Mesenchymal stem cell (in vitro differentiated cells and primary cell): ENCODE results near the gene HTR1A.
A peak's percentile ranks its signal among the peaks of the same experiment; 100 is the strongest.

Source experiments
- DNase-seq: peaks from one replicate; pipeline ENCODE4 v3.0.0-alpha.2; 2013
- H2AFZ ChIP-seq: one replicate; pipeline ENCODE4 v1.6.1; 2013; ENCODE audit warnings: low read depth, mild to moderate bottlenecking, control low read depth, inconsistent platforms, low read length, moderate library complexity
- H2AK5ac ChIP-seq: 2 replicates; pipeline ENCODE4 v1.6.1; 2013; ENCODE audit warnings: low read length, moderate library complexity, mild to moderate bottlenecking, inconsistent platforms; ENCODE audit not compliant: severe bottlenecking
- H2BK120ac ChIP-seq: one replicate; pipeline ENCODE4 v1.6.1; 2013; ENCODE audit warnings: low read depth, mild to moderate bottlenecking, inconsistent platforms, low read length, moderate library complexity
- H2BK12ac ChIP-seq, 2 experiments: one replicate each; pipeline ENCODE4 v1.6.1; 2013; ENCODE audit warnings: inconsistent platforms in 2 of 2, low read length in 2 of 2, mild to moderate bottlenecking in 2 of 2, moderate library complexity in 2 of 2, control low read depth in 1 of 2
- H2BK15ac ChIP-seq: one replicate; pipeline ENCODE4 v1.6.1; 2013; ENCODE audit warnings: mild to moderate bottlenecking, low read depth, inconsistent platforms; ENCODE audit not compliant: poor library complexity, severe bottlenecking
- H2BK5ac ChIP-seq: 2 replicates; pipeline ENCODE4 v1.6.1; 2013; ENCODE audit warnings: low read depth, mild to moderate bottlenecking, low read length, control low read depth, inconsistent platforms; ENCODE audit not compliant: poor library complexity, severe bottlenecking
- H3K14ac ChIP-seq, 2 experiments: one replicate each; pipeline ENCODE4 v1.6.1; 2013; ENCODE audit warnings: inconsistent platforms in 2 of 2, low read length in 2 of 2, control low read depth in 1 of 2, mild to moderate bottlenecking in 1 of 2, moderate library complexity in 1 of 2
- H3K18ac ChIP-seq, 2 experiments: one replicate each; pipeline ENCODE4 v1.6.1; 2013; ENCODE audit warnings: inconsistent platforms in 2 of 2, low read length in 2 of 2, control low read depth in 1 of 2, low read depth in 1 of 2, mild to moderate bottlenecking in 1 of 2
- H3K23ac ChIP-seq, 2 experiments: one replicate each; pipeline ENCODE4 v1.6.1; 2013; ENCODE audit warnings: inconsistent platforms in 2 of 2, low read length in 2 of 2, mild to moderate bottlenecking in 2 of 2, moderate library complexity in 2 of 2, control low read depth in 1 of 2
- H3K27ac ChIP-seq: 2 replicates; pipeline ENCODE4 v1.5.1; 2013; ENCODE audit warnings: mild to moderate bottlenecking, moderate library complexity, low read length, control low read depth, inconsistent platforms; ENCODE audit not compliant: poor library complexity, severe bottlenecking
- H3K27me3 ChIP-seq, 2 experiments: 2 replicates each; pipeline versions ENCODE4 v1.6.1 to v1.7.0; 2013; ENCODE audit warnings: low read length in 2 of 2, mild to moderate bottlenecking in 2 of 2, moderate library complexity in 2 of 2, control low read depth in 1 of 2, inconsistent platforms in 1 of 2; ENCODE audit not compliant: control insufficient read depth in 1 of 2, insufficient read depth in 1 of 2
- H3K36me3 ChIP-seq, 2 experiments: 2 replicates each; pipeline versions ENCODE4 v1.6.1 to v1.7.0; 2013; ENCODE audit warnings: low read length in 2 of 2, control low read depth in 1 of 2, inconsistent platforms in 1 of 2, low read depth in 1 of 2, mild to moderate bottlenecking in 1 of 2; ENCODE audit not compliant: insufficient read depth in 2 of 2, control insufficient read depth in 1 of 2
- H3K4ac ChIP-seq, 2 experiments: one replicate each; pipeline ENCODE4 v1.6.1; 2013; ENCODE audit warnings: inconsistent platforms in 2 of 2, low read length in 2 of 2, mild to moderate bottlenecking in 2 of 2, moderate library complexity in 2 of 2, control low read depth in 1 of 2, low read depth in 1 of 2
- H3K4me1 ChIP-seq: 2 replicates; pipeline ENCODE4 v1.6.1; 2013; ENCODE audit warnings: low read depth, low read length, control low read depth; ENCODE audit not compliant: control insufficient read depth, insufficient read depth
- H3K4me2 ChIP-seq: 2 replicates; pipeline ENCODE4 v1.6.1; 2013; ENCODE audit warnings: low read length, mild to moderate bottlenecking, inconsistent platforms; ENCODE audit not compliant: poor library complexity, severe bottlenecking
- H3K4me3 ChIP-seq, 2 experiments: 2 replicates each; pipeline versions ENCODE4 v1.5.1 to v1.7.0; 2013; ENCODE audit warnings: low read length in 2 of 2, mild to moderate bottlenecking in 2 of 2, control low read depth in 1 of 2, low read depth in 1 of 2; ENCODE audit not compliant: insufficient read depth in 1 of 2
- H3K79me1 ChIP-seq: replicated peaks from 2 replicates; pipeline ENCODE4 v1.6.1; 2013; ENCODE audit warnings: mild to moderate bottlenecking, control low read depth, low read length, inconsistent platforms; ENCODE audit not compliant: poor library complexity, severe bottlenecking
- H3K9ac ChIP-seq: 2 replicates; pipeline ENCODE4 v1.7.0; 2013; ENCODE audit warnings: mild to moderate bottlenecking, low read length, moderate library complexity
- H3K9me3 ChIP-seq: 2 replicates; pipeline ENCODE4 v1.7.0; 2013; ENCODE audit warnings: mild to moderate bottlenecking, low read length; ENCODE audit not compliant: control insufficient read depth
- H4K8ac ChIP-seq: one replicate; pipeline ENCODE4 v1.6.1; 2013; ENCODE audit warnings: inconsistent platforms, mild to moderate bottlenecking, low read length, moderate library complexity
- H4K91ac ChIP-seq: one replicate; pipeline ENCODE4 v1.6.1; 2013; ENCODE audit warnings: mild to moderate bottlenecking, low read length, inconsistent platforms
- WGBS: methylation state at CpG from one replicate; pipeline ENCODE4 v1.1.7; 2013; ENCODE audit warnings: mixed read lengths; 5-methylcytosine and 5-hydroxymethylcytosine counted together

Gene HTR1A

GRCh38 chr5:63928451-63928850, 33.8 kb downstream of the HTR1A start:
- Histone ChIP-seq H3K36me3 (no peaks in the 10 kb centered on the region), H2AK5ac (no peak overlapping the region), H4K91ac (no peak overlapping the region), H2BK5ac (no peak overlapping the region), H3K27me3 (no peaks in the 10 kb centered on the region), H4K8ac (no peak overlapping the region), H2BK120ac (no peak overlapping the region), H3K79me1 (no peaks in the 10 kb centered on the region), H3K4ac (no peak overlapping the region), H2BK15ac (no peak overlapping the region), H2AFZ (no peak overlapping the region), H2BK12ac (no peak overlapping the region), H3K4me2 (no peak overlapping the region), H3K27ac (no peak overlapping the region), H3K9ac (no peak overlapping the region), H3K4me3 (no peak overlapping the region), H3K18ac (no peak overlapping the region), H3K23ac (no peak overlapping the region), H3K4me1 (no peaks in the 10 kb centered on the region), H3K9me3 (no peaks in the 10 kb centered on the region), H3K14ac (no peak overlapping the region)
- 84% methylated on average over 3 of the region's 3 CpGs for WGBS
- no peak for DNase-seq

GRCh38 chr5:63923914-63924313, 38.3 kb downstream of the HTR1A start:
- Histone ChIP-seq H2BK15ac (no peak overlapping the region), H4K8ac (no peak overlapping the region), H2AK5ac (no peak overlapping the region), H3K4me2 (no peak overlapping the region), H2AFZ (no peak overlapping the region), H3K36me3 (no peaks in the 10 kb centered on the region), H3K14ac (no peak overlapping the region), H3K23ac (no peak overlapping the region), H3K4ac (no peak overlapping the region), H3K4me1 (no peaks in the 10 kb centered on the region), H2BK5ac (no peak overlapping the region), H2BK12ac (no peak overlapping the region), H4K91ac (no peak overlapping the region), H3K9me3 (no peaks in the 10 kb centered on the region), H3K27ac (no peak overlapping the region), H3K18ac (no peak overlapping the region), H3K27me3 (no peaks in the 10 kb centered on the region), H3K4me3 (no peak overlapping the region), H3K79me1 (no peaks in the 10 kb centered on the region), H2BK120ac (no peak overlapping the region), H3K9ac (no peak overlapping the region)
- no peak for DNase-seq
- WGBS: no CpG with 5 or more reads among the region's 3 CpGs

- 83% methylated on average over 3 of the region's 7 CpGs for WGBS
- no peak overlapping the region for H3K14ac ChIP-seq
- H3K79me1 ChIP-seq: no peaks in the 10 kb centered on the region
- no peak overlapping the region for H3K4ac ChIP-seq
- H3K9me3 ChIP-seq: peaks cover 2% of the 10 kb centered on the region
- H3K4me3 ChIP-seq: no peak overlapping the region
- H3K9ac ChIP-seq: no peak overlapping the region
- no peak overlapping the region for H3K23ac ChIP-seq
- H2BK15ac ChIP-seq: no peak overlapping the region
- no peaks in the 10 kb centered on the region for H3K4me1 ChIP-seq
- H2BK5ac ChIP-seq: no peak overlapping the region
- H2BK120ac ChIP-seq: no peak overlapping the region
- no peak overlapping the region for H3K27ac ChIP-seq
- H2BK12ac ChIP-seq: no peak overlapping the region
- peak overlapping the region; percentile 16 for H3K4me2 ChIP-seq
- no peak overlapping the region for H4K8ac ChIP-seq
- no peak overlapping the region for H3K18ac ChIP-seq
- no peak for DNase-seq
- H4K91ac ChIP-seq: no peak overlapping the region
- H2AK5ac ChIP-seq: no peak overlapping the region
- no peak overlapping the region for H2AFZ ChIP-seq
- no peaks in the 10 kb centered on the region for H3K27me3 ChIP-seq
- no peaks in the 10 kb centered on the region for H3K36me3 ChIP-seq
Measured at GRCh38 chr5:63919763-63920478, 42.3 kb downstream of the HTR1A start.

GRCh38 chr5:63916786-63917185, 45.5 kb downstream of the HTR1A start:
- DNase-seq: no peak
- Histone ChIP-seq H2BK5ac (no peak overlapping the region), H3K4me2 (no peak overlapping the region), H4K8ac (no peak overlapping the region), H3K4me1 (no peaks in the 10 kb centered on the region), H2AFZ (no peak overlapping the region), H3K9ac (no peak overlapping the region), H3K4me3 (no peak overlapping the region), H2BK12ac (no peak overlapping the region), H3K79me1 (no peaks in the 10 kb centered on the region), H4K91ac (no peak overlapping the region), H2BK15ac (no peak overlapping the region), H3K27me3 (no peaks in the 10 kb centered on the region), H2BK120ac (no peak overlapping the region), H3K9me3 (peaks cover 6% of the 10 kb centered on the region), H3K27ac (no peak overlapping the region), H3K4ac (no peak overlapping the region), H3K14ac (no peak overlapping the region), H3K18ac (no peak overlapping the region), H2AK5ac (no peak overlapping the region), H3K23ac (no peak overlapping the region), H3K36me3 (no peaks in the 10 kb centered on the region)
